ENCODE measurements around the gene ZFHX3. TPM values are rescaled to one million over a fixed set of nuclear protein-coding genes. Genes with fewer than 3 reads are reported as not detected.

The ZFHX3 gene
- total RNA-seq, 4 donors from 2014 or later: 19.7 to 70.4 (median 34.6) TPM

DNA sequence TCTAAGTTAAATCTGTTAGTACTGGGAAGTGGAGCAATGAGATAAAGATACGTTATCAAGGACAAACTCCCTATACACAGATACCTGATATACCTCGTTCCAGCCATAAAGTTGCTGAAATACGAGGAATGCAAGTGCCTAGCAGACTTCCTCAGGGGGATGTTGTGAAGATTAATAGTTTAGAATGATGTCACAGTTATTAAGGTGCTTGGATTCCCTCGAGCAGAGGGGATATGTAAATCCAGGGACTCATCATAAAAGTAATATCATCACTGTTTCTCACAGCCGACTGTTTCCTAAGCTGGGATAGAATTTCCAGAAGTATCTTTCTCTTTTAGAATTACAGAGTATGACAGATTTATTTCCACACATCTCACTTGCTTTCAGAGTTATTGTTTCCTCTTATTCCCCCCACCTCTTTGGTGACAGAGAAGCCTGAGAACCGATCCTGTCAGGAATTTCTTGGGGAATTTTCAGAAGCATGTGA is 28.4 kb upstream of the ZFHX3 start:
- TF ChIP-seq, protein P1, sequence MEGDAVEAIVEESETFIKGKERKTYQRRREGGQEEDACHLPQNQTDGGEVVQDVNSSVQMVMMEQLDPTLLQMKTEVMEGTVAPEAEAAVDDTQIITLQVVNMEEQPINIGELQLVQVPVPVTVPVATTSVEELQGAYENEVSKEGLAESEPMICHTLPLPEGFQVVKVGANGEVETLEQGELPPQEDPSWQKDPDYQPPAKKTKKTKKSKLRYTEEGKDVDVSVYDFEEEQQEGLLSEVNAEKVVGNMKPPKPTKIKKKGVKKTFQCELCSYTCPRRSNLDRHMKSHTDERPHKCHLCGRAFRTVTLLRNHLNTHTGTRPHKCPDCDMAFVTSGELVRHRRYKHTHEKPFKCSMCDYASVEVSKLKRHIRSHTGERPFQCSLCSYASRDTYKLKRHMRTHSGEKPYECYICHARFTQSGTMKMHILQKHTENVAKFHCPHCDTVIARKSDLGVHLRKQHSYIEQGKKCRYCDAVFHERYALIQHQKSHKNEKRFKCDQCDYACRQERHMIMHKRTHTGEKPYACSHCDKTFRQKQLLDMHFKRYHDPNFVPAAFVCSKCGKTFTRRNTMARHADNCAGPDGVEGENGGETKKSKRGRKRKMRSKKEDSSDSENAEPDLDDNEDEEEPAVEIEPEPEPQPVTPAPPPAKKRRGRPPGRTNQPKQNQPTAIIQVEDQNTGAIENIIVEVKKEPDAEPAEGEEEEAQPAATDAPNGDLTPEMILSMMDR (IDR thresholded peaks at IDR 0.05; ENCODE audit: low read depth): no peak

DNA sequence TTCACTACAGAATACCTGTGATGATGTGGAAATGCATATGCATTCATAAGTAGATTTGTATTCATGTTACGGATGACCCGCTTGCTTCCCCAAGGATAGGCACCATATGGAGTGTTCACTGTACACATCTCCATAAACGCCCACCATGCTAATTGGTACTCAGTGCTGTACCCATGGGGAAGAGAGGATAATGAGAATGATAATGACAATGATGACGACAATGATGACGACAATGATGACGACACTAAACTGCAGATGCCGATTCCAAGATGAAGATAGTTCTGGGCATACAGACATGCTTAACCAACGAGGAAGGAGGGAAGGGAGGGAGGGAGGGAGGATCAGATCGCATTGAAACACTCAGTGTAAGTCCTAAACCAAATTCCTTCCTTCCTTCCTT is 26.5 kb upstream of the ZFHX3 start:
- TF ChIP-seq, protein P1 (IDR thresholded peaks at IDR 0.05; ENCODE audit: low read depth): no peak

DNA sequence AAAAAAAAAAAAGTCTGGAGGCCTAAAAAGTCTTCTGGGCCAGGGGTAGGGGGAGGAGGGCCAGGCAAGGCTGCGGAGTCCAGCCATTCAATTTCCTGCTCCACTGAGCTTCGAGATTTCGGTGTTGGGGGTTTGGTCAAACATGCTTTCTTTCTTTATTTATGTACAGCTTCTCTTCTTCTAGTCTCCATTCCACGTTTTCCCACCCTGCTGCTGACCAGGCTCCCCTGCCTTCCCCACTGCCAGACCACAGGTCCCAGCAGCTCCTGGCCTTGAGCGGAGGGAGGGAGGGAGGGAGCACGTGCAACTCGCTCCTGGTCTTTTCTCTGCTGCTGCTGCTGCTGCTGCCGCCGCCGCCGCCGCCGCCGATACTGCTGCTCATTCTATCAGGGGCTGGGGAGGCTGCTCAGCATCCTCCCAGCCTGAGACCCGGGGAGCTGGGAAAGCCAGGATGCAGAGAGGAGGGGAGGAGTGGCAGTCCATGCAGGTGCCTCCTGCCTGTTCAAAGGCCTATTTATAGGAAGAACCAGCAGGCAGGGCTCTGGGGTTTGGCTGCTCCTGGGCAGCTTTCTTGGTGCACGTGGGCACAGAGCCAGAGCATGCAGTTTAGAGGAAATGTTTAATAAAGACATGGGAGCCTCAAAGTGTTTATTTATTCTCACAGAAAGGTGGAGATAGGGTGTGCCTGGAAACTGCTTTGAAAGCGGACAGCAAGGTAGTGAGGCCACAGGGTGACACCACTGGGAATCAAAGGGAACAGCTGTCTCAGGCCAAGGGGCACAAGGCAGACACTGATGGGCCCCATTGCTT is 23.4 kb upstream of the ZFHX3 start:
- TF ChIP-seq, protein P1 (IDR thresholded peaks at IDR 0.05; ENCODE audit: low read depth): no peak

DNA sequence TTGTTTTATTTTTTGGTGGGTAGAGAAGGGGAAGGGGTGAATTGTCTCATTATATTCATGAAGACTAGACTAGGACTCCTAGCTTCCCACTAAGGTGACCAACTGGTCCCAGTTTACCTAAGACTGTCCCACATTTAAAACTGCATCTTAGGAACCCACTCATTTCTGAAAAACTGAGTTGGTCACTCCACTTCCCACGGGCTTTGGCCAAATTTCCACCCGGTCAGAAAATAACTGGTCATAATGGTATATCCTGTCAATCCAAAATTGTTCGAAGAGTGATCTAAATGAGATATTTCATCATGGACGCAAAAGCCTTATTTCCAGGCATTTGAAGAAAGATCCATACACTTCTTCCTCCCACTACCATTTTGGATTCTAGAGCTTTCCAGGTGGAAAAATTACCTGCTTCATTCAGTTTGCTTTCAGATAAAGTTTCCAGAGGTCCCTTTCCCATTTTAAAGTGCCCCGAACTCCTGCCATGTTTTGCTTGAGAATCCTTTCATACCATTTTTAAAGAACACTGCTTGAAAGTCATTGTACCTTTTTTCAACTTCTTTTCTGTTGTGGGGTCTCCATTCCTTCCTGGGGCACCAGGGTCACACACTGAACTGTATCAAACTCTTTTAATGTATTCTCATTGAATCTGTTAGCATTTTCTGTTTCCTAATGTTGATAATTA is 21.8 kb upstream of the ZFHX3 start:
- TF ChIP-seq, protein P1 (IDR thresholded peaks at IDR 0.05; ENCODE audit: low read depth): no peak

DNA sequence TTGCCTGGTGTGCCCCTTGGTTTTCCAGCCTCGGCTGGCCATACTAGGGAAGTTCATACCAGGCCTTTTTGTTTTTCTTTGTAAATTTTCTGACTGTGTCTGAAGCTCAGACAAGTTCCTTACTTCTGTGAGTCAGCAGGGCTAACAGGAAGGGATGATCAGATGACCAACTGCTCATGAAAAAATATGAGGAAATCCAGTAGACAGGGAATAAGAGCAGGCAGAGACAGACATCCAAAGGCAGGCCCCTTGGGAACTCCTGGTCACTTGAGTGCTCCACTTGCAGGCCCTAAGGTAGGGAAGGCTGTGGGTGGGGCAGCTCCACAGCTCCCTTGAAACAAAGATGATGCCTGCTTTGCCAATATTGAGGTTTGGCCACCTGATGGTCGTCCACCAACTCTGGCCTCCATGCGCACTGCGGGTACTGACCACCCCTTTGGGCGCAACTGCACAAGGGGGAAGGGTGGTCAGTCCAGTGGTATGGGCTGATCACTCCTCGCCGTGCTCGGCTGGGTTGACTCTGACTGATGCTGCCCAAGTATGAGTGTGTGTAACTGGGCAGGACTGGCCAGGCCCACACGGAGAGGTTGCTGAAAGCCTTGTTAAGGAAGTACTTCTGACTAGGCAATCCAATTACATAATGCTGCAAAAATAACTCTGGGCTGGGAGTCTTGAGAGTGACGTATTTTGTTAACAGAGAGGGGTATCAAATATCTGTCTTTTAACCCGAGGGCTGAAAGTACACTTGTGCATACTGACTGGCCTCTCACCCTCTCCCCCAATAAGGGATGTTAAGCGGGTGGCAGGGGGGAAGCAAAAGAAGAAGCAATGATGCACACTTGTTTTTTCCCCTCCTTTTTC is 20.8 kb upstream of the ZFHX3 start:
- TF ChIP-seq, protein P1 (IDR thresholded peaks at IDR 0.05; ENCODE audit: low read depth): no peak

DNA sequence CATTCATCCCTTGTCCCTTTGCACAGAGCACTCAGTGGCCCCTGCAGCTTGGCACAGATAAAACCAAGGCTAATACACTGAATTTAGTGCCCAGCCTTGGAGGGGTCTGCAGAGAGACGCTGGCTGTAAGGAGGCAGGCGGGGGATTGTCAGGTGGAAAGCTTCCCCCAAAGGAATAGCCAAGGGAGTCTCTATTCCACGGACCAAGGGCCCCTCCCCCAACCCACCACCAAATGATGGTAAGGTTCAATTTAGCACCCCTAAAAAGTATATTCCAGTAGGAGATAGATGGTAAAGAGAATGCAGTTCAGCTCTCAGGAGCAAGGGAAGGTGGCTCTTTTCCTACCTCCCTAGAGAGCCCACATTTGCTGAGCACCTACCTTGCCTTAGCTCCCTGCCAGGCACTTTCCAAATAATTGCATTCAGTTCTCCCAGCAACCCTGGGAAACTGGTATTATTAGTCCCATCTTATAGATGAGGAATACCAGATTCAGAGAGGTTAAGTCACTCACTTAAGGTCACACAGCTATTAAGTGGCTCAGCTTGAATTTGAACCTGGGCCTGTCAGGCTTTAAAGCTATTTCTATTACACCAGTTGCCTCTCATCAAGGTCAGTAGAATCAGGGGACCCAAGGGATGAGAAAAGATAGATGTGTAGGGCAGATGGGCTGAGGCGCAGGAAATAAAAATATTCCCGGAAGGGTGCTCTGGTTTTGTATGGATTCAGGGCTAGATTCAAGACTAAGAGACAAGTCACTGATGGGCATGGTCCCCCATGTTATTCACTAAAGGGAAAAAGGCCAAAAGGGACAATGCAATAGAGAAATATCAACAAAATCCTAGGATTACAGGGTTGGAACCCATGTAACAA is 20.0 kb upstream of the ZFHX3 start:
- TF ChIP-seq, protein P1 (IDR thresholded peaks at IDR 0.05; ENCODE audit: low read depth): no peak
